ENCODE results near the gene LEF1. TPM values are rescaled to one million over a fixed set of nuclear protein-coding genes. Genes with fewer than 3 reads are reported as not detected.
"Not testable (repeated sequence)": the region's sequence is repeated elsewhere in the genome, so short reads cannot be mapped to it uniquely, and the experiment has no call there.

LEF1 gene
- total RNA-seq, 2 experiments from 2014 or later = 46.5 to 48.5 TPM

DNA sequence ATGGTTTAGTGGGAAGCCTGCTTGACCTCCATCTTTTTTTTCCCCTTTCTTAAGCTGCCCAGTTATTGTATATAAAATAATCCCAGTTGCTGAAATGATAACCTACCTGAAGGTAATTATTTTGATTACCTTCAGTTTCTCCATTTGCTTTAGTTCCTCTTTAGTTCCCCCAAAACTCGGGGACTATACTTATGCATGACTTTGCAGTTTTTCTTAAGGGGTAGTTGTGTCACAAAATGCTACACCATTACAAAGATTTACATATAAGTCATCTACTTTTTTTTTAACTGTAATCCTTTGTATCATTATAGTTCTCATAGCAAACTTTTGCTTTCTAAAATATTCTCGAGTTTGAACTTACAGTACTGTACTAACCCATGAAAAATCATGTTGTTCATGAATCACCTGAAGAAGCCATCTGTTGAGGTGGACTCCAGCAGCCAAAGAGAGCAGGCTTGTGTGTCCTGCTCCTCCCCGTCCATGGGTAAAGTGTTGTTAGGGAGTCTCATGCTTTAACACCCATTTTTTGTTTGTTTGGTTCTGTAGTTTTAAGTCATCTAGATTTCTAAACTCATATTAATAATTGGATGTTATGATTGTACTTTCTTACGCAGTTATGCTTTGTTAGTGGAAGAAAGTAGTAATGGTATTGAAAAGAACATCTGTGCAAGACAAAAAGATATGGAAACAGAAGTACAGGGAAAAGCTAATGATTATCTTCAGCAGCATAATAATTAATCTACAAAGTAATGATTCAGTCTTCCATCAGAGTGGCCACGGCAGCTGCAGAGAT is 144.5 kb downstream of the LEF1 start:
- CTCF ChIA-PET = no interaction called here
- POLR2A ChIA-PET = no interaction called here

DNA sequence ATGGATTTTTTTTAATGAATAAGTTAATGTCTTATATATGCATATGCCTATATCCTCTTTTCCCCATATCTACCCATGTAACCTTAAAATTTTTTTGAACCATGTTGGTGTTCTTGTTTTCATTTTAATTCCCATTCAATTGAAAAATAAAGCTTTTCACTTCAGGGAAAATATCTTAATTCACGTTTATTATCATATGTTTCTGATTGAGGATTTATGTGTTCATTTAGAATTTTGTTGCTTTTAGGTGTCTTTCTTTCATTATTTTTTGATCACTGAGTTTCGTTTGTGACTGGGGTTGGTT is 149.9 kb downstream of the LEF1 start:
- ChIA-PET POLR2A (interaction anchor here (0.6 kb wide), 1 partner anchor 29 kb away, joined by 4 read pairs; no protein-coding TSS in a partner anchor), CTCF (interaction anchor here (0.6 to 2.9 kb wide), 16 partner anchors 9 to 631 kb away, joined by 3 to 28 read pairs (median 3); partner anchors contain the start of genes HADH and OSTC)

DNA sequence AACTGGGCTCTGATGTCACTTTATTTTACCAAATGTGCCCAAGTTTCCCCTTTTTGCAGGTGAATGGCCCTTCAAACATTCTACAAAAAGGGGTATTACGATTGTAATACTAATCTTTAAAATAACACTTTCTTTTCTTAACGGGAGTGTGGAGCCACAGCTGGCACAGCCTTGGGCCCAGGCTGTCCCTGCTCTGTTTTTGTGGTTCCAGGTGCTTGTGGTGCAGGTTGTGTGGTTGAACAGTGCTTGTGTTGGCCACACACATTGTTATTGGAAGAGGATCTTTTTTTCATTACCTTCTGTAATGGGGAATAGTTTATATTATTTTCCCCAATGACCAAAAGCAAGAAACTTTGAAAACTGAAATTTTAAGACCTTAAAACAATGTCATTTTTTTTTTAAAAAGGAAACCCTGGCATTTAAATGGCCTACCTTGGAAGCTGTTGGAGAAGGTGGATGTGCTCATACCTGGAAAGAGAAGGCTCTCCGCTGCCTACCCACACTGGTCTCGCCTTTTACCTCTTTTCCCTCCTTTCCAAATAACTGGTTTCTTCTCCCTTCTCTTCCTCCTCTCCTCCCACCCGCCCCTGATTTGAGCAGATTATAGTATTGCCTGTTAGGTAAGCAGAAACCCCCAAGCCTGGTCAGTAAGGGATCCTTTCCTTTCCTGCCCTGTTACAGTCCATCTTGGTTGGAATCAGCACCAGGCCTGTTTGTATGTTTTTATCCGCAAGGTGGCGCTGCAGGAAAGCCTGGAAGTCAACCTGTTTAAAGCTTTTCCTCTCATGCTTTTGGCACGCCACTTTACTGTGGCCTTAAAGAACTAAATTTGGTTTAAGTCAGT is 150.5 kb downstream of the LEF1 start:
- POLR2A ChIA-PET = interaction anchor here (0.6 kb wide), 1 partner anchor 28 kb away, joined by 4 read pairs; no protein-coding TSS in a partner anchor
- CTCF ChIA-PET = interaction anchor here (0.6 to 2.9 kb wide), 15 partner anchors 12 to 632 kb away, joined by 3 to 28 read pairs (median 3); partner anchors contain the start of genes HADH and OSTC

- CTCF ChIA-PET = interaction anchor here (0.7 to 2.4 kb wide), 2 partner anchors 14 to 558 kb away, joined by 3 to 9 read pairs; no protein-coding TSS in a partner anchor
- POLR2A ChIA-PET = no interaction called here
Measured at GRCh38 chr4:108013955-108014354, 154.8 kb downstream of the LEF1 start.

- CTCF ChIA-PET = interaction anchor here (2.4 kb wide), 1 partner anchor 559 kb away, joined by 9 read pairs; no protein-coding TSS in a partner anchor
- POLR2A ChIA-PET = no interaction called here
Measured at GRCh38 chr4:108013327-108013726, 155.4 kb downstream of the LEF1 start.

DNA sequence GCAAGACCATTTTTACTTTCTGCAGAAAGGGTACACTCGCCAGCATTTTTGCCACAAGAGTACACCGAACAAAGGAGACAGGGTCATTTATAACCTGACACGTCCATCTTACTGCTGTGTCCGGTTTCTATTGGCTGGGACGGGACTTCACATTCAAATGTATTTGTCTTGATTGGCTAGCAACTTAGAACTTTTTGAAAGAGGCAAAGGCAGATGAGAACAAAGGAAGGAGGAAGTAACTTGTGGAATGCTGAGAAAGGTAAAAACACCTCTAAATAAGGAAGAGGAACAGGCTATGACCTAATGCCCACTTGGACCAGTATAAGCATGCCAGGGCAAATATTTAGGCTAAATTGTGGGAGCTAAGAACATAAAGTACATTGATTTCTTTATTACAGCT is 156.3 kb downstream of the LEF1 start:
- CTCF ChIA-PET = not testable (repeated sequence)

DNA sequence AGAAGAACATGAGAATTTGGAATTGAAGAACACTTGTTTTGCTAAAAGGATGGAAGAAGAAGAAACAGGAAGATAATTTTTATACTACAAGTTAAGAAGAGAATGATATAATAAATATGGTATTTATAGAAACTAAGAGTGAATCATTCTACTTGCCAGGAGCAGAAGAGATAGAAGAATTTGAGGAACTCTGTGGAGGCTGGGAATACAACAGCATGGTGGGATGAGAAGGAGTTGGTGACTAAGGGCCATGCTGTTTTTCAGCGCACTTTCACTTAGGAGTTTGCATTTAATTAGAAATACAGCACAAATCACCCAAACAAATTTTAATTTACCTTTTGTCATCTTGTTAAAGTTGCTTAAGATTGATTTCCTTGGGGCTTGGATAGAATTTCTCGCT is 158.6 kb downstream of the LEF1 start:
- CTCF ChIA-PET = interaction anchor here (1.1 kb wide), 1 partner anchor 9 kb away, joined by 4 read pairs; no protein-coding TSS in a partner anchor
- POLR2A ChIA-PET = no interaction called here

More for the DNA sequence above, 156.3 kb downstream of the LEF1 start:
- POLR2A ChIA-PET = not testable (repeated sequence)

- ChIA-PET CTCF (no interaction called here), POLR2A (interaction anchor here (0.5 kb wide), 1 partner anchor 159 kb away, joined by 4 read pairs; no protein-coding TSS in a partner anchor)
Measured at GRCh38 chr4:108008721-108009120, 160.0 kb downstream of the LEF1 start.

- ChIA-PET POLR2A (no interaction called here), CTCF (no interaction called here)
Measured at GRCh38 chr4:108007984-108008383, 160.7 kb downstream of the LEF1 start.

DNA sequence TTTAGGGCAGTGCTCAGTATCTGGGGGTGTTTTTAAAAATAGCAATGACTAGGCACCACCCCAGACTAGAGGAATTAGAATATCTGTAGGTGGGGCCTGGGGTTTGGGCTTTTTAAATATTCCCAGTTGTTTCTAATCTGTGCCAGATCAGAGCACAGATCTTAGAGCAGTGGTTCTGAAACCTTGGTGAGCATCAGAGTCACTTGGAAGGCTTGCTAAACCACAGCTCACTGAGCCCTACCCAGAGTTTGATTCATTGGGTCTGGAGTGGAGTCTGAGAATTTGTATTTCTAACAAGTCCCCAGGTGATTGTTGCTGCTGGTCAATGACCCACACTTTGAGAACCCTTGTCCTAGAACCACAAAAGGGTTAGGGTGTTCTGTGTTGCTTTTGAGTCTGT is 162.4 kb downstream of the LEF1 start:
- CTCF ChIA-PET = no interaction called here

DNA sequence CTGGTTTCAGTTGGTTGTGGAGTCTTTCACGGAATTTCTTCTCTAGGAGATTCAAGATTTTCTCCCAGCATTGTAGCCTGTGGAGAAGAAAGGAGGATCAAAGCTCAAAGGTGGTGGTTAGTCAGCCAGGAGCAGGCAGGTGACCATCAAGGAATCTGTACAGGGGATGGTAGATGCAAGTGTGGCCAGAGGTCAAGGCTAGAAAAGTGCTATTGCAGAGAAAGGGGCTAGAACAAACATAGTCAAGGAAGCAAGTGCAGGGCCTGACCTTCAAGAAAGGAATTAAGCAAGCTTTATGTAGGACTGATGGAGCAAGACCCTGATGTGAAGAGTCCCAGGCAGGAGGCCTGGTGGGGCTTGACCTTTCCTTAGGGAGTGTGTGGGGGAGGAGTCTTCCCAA is 162.9 kb downstream of the LEF1 start:
- ChIA-PET CTCF (no interaction called here), POLR2A (no interaction called here)

More for the DNA sequence above, 162.4 kb downstream of the LEF1 start:
- POLR2A ChIA-PET = no interaction called here

DNA sequence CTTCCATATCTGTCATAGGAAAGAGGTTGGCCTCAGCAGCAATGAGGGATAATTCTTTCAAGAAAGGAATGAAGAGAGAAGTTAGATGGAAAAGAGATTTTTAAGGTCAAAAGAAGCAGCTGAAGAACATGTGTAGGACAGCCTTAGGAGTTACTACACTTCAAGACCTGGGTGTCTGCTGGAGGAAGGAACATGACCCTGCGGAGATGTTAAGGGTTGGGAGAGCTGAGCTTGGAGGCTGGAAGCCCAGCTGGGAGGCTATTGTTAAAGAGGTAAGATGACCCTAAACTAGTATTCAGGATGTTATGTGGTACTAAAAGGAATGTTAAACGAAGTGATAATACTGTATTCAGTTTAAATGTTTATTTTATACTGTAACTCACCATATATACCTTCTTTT is 164.1 kb downstream of the LEF1 start:
- ChIA-PET CTCF (no interaction called here), POLR2A (no interaction called here)

DNA sequence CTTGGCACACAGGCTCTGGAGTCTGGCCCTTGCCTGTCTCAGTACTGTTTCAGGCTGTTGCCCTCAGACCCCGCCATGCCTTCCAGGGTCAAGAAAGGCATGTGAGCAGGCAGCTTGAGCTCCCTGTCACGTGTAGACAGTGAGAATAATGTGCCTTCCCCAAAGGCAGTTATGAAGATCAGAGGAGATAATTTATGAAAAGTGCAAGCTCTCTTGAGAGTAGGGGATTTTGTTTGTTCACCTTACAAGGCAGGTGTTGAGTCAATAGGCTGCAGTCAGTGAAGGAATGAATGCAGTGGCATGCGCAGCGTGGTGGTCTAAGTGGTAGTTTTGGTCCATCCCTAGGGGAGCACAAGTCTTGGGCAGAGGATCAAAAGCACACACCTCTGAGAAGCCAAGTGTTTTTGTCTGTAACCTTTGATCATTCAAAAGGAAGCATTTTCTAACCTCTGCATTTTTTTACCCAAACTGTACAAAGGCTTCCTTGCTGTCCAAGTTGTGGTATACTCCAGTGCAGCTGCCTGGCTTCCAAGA is 164.7 kb downstream of the LEF1 start:
- POLR2A ChIA-PET = no interaction called here

DNA sequence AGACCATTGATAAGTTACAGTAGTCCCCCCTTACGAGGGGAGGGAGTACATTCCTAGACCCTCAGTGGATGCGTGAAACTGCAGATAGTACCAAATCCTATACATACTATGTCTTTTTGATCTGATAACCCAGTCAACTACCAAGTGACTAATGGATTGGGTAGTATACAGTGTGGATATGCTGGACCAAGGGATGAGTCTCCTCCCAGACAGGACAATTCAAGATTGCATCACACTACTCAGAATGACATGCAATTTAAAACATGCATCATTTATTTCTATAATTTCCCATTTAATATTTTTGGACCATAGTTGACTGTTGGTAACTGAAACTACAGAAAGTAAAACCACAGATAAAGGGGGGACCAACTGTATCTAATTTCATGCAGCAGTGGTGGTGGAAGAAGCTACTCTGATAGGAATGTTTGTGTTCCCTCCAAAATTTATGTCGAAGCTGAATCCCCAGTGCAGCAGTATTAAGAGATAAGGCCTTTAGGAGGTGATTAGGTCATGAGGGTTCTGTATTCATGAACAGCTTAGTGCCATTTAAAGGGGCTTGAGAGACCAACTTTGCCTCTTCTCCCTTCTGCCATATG is 167.1 kb downstream of the LEF1 start:
- POLR2A ChIA-PET = no interaction called here
- CTCF ChIA-PET = no interaction called here

More for the DNA sequence above, 164.7 kb downstream of the LEF1 start:
- CTCF ChIA-PET = no interaction called here

DNA sequence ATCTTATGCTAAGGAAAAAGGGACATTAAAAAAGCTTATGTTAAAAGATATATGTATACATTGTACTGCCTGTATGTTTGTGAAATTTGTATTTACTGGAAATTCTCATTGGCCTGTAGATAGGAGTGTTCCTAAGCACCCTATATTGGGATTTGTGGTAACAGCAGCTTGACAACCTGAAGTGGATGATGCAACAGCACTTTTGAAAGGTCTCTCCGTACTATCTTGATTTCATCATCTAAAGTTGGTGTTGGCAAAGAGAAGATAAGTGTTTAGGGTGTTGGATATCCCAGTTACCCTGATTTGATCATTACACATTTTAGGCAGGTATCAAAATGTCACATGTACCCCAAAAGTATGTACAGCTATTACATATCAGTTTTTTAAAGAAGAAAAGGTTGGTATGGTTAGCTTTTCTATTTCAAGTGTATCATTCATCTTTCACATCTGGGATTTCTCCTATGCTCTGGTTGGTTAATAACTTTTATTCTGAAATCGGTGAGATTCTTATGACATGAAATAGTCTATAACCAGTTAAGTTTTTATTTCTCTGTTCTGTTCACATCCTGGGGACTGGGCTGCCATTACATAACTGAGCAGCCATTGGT is 168.7 kb downstream of the LEF1 start:
- ChIA-PET POLR2A (interaction anchor here (0.5 kb wide), 1 partner anchor 637 kb away, joined by 3 read pairs; no protein-coding TSS in a partner anchor), CTCF (no interaction called here)

DNA sequence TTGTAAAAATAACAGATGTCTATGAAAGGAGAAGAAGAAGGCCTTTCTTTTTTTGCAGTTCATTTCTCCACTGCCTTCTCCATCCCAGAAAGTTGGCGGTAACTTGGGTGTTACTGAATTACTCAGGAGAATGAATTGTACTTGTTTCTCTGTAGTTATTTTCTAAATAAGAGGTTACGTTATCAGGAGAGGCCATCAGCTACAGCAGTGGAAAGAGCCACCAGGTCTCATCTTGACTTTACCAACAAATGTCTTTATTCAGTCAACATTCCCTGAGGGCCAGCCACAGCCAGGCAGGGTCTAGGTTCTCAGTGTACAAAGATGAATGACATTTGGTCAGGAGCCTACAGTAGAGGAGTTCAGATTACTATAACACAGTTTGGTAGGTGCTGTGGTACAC is 170.9 kb downstream of the LEF1 start:
- POLR2A ChIA-PET = no interaction called here
- CTCF ChIA-PET = interaction anchor here (1.6 kb wide), 1 partner anchor 21 kb away, joined by 4 read pairs; no protein-coding TSS in a partner anchor

All from activated CD8-positive, alpha-beta memory T cell treated with anti-CD3 and anti-CD28 coated beads for 36 hours (primary cell).